RWPE2 (cell line): ENCODE data around the gene ROBO3.

Source experiments
- ATAC-seq: fragments of 200-7000 bp; cut with Tn5 transposase; 3 replicates; pipeline ENCODE4 v1.9.1; 2021; ENCODE audit warnings: low read depth
- DNase-seq: peaks from one replicate; pipeline ENCODE4 v3.0.0-alpha.2; 2020; ENCODE audit warnings: low spot score
- H3K27ac ChIP-seq: fragments of 450-650 bp; 2 replicates; pipeline ENCODE4 v1.5.1; 2017; ENCODE audit warnings: mild to moderate bottlenecking; ENCODE audit not compliant: poor library complexity, severe bottlenecking
- H3K27me3 ChIP-seq: fragments of 250-450 bp; sonication (Bioruptor Pico); 2 replicates; pipeline ENCODE4 v1.5.1; 2021; ENCODE audit warnings: mild to moderate bottlenecking, moderate library complexity; ENCODE audit not compliant: insufficient read depth, poor library complexity, severe bottlenecking
- H3K36me3 ChIP-seq: fragments of 250-450 bp; sonication (Bioruptor Pico); 2 replicates; pipeline ENCODE4 v1.5.1; 2020; ENCODE audit warnings: low read depth, mild to moderate bottlenecking, moderate library complexity
- H3K4me1 ChIP-seq: fragments of 250-450 bp; sonication (Bioruptor Pico); 2 replicates; pipeline ENCODE4 v1.5.1; 2021; ENCODE audit warnings: mild to moderate bottlenecking, moderate library complexity; ENCODE audit not compliant: insufficient read depth, poor library complexity, severe bottlenecking
- H3K4me3 ChIP-seq: fragments of 250-450 bp; sonication (Bioruptor Pico); 2 replicates; pipeline ENCODE4 v1.5.1; 2021; ENCODE audit warnings: mild to moderate bottlenecking, moderate library complexity; ENCODE audit not compliant: severe bottlenecking
- H3K9me3 ChIP-seq: fragments of 250-450 bp; sonication (Bioruptor Pico); 2 replicates; pipeline ENCODE4 v1.5.1; 2021; ENCODE audit warnings: mild to moderate bottlenecking, moderate library complexity; ENCODE audit not compliant: severe bottlenecking
- CTCF ChIP-seq: fragments of 450-650 bp; IDR thresholded peaks from one replicate; pipeline ENCODE4 v1.5.1; 2017; ENCODE audit warnings: mild to moderate bottlenecking, moderate library complexity; ENCODE audit not compliant: poor library complexity, severe bottlenecking

The ROBO3 gene

GRCh38 chr11:124859171-124859570 lies 6.1 kb upstream of the ROBO3 start:
- Histone ChIP-seq H3K4me1 (no peaks in the 10 kb centered on the region), H3K4me3 (no peak overlapping the region), H3K36me3 (no peaks in the 10 kb centered on the region), H3K27ac (no peak overlapping the region), H3K27me3 (peaks cover 44% of the 10 kb centered on the region), H3K9me3 (no peaks in the 10 kb centered on the region)
- DNase-seq (no peak), ATAC-seq (no peak)
- no peak for TF ChIP-seq CTCF

GRCh38 chr11:124861670-124862069 lies 3.6 kb upstream of the ROBO3 start:
- no peaks in the 10 kb centered on the region for H3K36me3 ChIP-seq
- ATAC-seq (no peak), DNase-seq (no peak)
- TF ChIP-seq CTCF, result no peak
- H3K27ac ChIP-seq, result no peak overlapping the region
- peaks cover 65% of the 10 kb centered on the region for H3K27me3 ChIP-seq
- no peaks in the 10 kb centered on the region for H3K9me3 ChIP-seq
- H3K4me3 ChIP-seq, result no peak overlapping the region
- no peaks in the 10 kb centered on the region for H3K4me1 ChIP-seq

GRCh38 chr11:124863137-124863825 lies 2.0 kb upstream of the ROBO3 start:
- ATAC-seq (peak; percentile 23; the same call in 1 of the 3 replicates), DNase-seq (no peak)
- H3K4me3 ChIP-seq, result no peak overlapping the region
- no peak overlapping the region for H3K27ac ChIP-seq
- no peaks in the 10 kb centered on the region for H3K4me1 ChIP-seq
- peaks cover 81% of the 10 kb centered on the region for H3K27me3 ChIP-seq
- no peaks in the 10 kb centered on the region for H3K36me3 ChIP-seq
- H3K9me3 ChIP-seq, result no peaks in the 10 kb centered on the region
- TF ChIP-seq CTCF, result no peak

- TF ChIP-seq CTCF, result no peak
- H3K9me3 ChIP-seq, result no peaks in the 10 kb centered on the region
- H3K4me3 ChIP-seq, result no peak overlapping the region
- no peak for ATAC-seq
- H3K27me3 ChIP-seq, result peaks cover 86% of the 10 kb centered on the region
- no peaks in the 10 kb centered on the region for H3K4me1 ChIP-seq
- H3K27ac ChIP-seq, result no peak overlapping the region
- no peak for DNase-seq
- no peaks in the 10 kb centered on the region for H3K36me3 ChIP-seq
Measured at GRCh38 chr11:124863826-124864165, 1.4 kb upstream of the ROBO3 start.

- Histone ChIP-seq H3K4me1 (no peaks in the 10 kb centered on the region), H3K27ac (no peak overlapping the region), H3K36me3 (no peaks in the 10 kb centered on the region), H3K4me3 (no peak overlapping the region), H3K27me3 (peaks cover 89% of the 10 kb centered on the region), H3K9me3 (no peaks in the 10 kb centered on the region)
- no peak for DNase-seq
- no peak for ATAC-seq
- no peak for TF ChIP-seq CTCF
Measured at GRCh38 chr11:124864176-124864891, 898 bp upstream of the ROBO3 start.
